C4-2B (cell line): ENCODE data around the gene PRKCQ.
A peak's percentile ranks its signal among the peaks of the same experiment; 100 is the strongest.

Source experiments
- H3K27ac ChIP-seq: fragments of 450-650 bp; 2 replicates; pipeline ENCODE4 v1.5.1; 2017
- ZFX ChIP-seq: fragments of 450-650 bp; IDR thresholded peaks from 2 replicates; pipeline ENCODE4 v1.6.1; 2017
- TF ChIP-seq, protein P1 (sequence below): fragments of 450-650 bp; conservative IDR thresholded peaks from 2 replicates; pipeline ENCODE4 v1.5.1; 2017; ENCODE audit warnings: mild to moderate bottlenecking

PRKCQ gene

DNA sequence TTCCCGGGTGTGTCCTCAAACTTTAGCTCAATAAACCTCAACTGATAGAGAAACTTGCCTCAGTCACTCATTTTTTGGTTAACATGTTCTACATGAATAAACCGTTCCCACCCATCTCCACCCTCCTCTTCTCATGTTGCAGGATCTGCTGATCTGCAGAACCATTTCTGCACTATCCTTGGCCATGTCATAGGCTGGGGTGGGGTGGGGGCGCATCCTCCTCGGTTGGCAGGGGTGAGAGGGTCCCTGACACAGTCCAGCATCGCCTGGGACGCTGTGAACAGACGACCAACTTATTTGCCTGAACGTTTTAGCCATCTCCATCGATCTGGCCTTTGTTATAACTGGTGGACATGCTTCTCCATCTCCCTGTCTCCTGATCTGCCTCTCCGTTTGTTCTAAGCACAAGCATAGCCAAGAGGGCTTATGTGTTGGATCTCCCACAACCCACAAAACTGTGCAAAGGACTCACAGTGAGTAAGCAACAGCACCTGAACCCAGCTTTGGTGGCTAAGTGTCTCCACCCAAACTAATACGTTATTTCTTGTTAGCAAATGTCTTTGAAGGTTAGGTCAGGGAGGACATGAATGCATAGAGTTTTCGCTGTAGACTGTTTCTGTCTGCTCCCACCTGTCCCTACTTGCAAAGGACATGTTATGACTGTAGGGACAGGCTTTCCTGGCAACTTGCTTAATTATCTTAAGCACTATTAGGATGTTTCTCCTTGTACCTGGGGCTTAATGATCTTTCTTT lies 51.7 kb downstream of the PRKCQ start:
- TF ChIP-seq, protein P1, sequence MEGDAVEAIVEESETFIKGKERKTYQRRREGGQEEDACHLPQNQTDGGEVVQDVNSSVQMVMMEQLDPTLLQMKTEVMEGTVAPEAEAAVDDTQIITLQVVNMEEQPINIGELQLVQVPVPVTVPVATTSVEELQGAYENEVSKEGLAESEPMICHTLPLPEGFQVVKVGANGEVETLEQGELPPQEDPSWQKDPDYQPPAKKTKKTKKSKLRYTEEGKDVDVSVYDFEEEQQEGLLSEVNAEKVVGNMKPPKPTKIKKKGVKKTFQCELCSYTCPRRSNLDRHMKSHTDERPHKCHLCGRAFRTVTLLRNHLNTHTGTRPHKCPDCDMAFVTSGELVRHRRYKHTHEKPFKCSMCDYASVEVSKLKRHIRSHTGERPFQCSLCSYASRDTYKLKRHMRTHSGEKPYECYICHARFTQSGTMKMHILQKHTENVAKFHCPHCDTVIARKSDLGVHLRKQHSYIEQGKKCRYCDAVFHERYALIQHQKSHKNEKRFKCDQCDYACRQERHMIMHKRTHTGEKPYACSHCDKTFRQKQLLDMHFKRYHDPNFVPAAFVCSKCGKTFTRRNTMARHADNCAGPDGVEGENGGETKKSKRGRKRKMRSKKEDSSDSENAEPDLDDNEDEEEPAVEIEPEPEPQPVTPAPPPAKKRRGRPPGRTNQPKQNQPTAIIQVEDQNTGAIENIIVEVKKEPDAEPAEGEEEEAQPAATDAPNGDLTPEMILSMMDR = no peak
- no peak for TF ChIP-seq ZFX

DNA sequence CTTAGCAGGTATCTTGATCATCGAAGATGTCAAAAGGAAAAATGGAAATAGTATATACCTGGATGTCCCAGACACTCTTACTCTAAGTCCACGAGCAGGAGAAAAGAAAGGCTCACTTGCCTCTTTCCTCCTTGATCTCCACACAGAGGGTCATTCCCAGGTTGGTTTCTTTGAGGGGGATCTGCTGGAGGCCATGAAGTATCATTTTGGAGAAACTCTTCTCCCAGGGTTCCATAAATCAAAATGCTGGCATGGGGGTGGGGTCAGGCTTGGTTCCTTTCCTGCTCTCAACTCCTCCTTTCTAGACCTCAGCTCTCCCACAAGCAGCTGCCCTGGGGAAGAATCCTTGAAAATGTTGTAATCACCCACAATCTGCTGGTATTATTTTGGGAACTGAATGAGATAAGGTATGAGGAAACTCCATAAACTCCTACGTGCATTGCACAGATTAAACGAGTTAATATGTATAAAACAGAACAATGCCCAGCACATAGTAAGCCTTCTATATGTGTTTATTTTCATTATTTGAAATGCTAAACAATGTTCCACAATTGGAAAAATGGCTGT lies 54.4 kb downstream of the PRKCQ start:
- H3K27ac ChIP-seq = no peak overlapping the region
- TF ChIP-seq, protein P1 = no peak
- no peak for TF ChIP-seq ZFX

More for the DNA sequence above, 51.7 kb downstream of the PRKCQ start:
- no peak overlapping the region for H3K27ac ChIP-seq

DNA sequence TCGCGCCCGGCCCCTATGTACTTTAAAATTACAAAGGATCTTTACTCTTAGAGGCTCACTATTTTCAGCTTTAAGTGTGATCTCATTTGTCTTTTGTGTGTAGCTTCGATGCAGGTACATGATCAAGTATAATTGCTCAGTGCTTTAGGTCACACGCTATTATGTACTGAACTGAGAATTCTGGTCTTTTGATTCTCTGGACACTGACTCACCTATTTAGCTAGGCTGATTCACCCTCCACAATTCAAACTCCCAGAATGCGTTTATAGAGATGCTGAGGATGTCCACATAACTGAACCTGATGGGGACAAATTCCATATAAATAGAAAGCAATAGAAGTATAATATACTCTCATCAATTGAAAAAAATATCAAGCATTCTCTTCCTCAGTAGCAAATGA lies 57.8 kb downstream of the PRKCQ start:
- TF ChIP-seq ZFX = no peak
- TF ChIP-seq, protein P1 = no peak
- H3K27ac ChIP-seq = no peak overlapping the region

DNA sequence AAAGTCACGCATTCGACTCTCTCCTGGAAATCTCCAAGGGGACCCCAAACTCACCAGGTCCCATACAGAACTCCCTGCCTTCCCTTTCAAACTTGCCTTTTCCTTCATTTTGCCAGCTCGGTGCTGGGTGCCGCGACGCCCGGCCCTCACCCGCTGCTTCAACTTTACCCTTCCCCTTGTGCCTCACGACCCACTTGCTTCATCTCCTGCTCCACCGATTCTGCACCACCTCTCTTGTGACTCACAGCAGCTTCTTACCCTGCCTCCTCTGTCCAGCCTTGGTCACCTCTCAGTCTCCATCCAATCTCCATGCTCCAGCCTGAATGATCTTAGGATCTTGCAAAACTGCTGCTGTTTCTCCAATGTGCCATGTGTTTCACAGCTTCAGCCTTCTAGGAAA lies 59.9 kb downstream of the PRKCQ start:
- no peak for TF ChIP-seq ZFX
- TF ChIP-seq, protein P1 = no peak

DNA sequence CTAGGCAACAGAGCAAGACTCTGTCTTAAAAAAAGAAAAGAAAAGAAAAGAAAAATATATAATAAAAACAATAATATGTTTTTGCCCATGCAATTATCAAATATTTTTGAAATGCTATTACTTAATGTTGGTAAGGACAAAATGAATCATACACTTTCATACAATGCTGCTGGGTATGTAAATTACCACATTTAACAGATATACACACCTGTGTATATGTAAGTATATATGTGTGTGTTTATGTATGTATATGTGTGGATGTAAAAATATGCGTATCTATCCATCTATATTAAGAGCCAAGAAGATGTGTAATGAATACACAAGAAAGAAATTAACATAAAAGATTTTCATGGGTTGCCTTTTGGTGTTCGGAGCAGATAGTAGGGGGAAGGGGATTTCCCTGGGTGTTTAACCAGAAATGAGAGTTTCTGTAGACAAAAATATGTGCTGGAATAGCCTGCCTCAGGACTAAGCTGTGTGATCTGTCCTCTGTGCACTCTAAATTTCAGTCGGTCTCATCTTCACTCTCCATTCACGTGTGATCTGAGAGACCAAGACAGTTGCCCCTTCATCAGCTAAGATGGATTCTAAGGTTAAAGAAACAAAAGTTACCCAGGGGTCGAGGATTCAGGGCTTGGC lies 61.2 kb downstream of the PRKCQ start:
- no peak overlapping the region for H3K27ac ChIP-seq
- TF ChIP-seq, protein P1 = no peak
- TF ChIP-seq ZFX = no peak

More for the DNA sequence above, 59.9 kb downstream of the PRKCQ start:
- H3K27ac ChIP-seq = no peak overlapping the region

DNA sequence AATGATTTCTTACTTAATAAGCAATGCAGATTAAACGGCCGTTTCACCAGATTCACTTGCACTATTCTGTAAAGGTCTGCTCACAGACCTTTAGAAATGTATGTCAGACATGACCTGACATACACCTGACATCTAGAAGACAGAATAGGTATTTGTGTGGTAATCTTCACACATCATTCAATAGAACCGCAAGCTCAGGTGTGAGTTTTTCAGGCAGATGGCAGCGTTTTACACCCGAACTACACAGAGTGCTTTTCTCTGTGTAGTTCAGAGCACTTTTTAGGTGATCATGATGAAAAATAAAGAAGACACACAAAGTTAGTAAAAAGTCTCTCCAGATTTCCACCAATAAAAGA lies 63.2 kb downstream of the PRKCQ start:
- H3K27ac ChIP-seq = no peak overlapping the region
- TF ChIP-seq, protein P1 = no peak

DNA sequence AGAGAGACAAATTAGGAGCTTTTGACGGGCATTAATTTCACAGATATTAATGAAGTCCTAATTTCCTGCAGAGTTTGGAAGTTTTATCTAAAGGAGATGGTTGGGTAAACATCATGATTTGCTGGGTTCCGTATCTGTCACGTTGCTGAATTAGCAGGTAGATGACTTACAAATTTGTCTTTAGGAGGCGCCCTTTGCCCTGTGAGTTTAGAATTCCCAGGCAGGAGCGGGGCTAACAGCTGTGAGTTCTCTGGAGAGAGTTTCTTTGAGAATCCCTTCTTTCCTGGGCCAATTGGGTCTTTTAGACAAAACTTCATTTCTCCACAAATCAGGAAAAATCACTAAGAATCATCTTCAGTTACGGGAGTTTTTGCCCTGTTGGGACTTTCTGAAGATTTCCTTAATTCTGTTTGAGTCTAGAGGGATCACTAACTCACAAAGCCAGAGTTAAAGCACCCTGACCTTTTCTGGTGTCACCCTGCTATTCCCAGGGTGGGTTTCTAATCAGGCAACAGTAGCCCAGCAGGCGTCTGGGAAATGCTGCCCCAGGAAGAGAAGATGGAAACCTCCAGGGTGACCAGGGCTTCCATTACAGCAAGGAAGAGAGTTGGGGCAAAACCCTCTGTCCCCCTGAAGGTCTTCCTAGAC lies 63.7 kb downstream of the PRKCQ start:
- TF ChIP-seq, protein P1 = 0 out of 2 replicates have a peak, but pooled peaks have one; percentile 5
- no peak for TF ChIP-seq ZFX
- no peak overlapping the region for H3K27ac ChIP-seq
